HG03342 (cell line): Measurements from ENCODE around the gene GCSAML.

Source experiments
- ATAC-seq: cut with Tn5 transposase; IDR thresholded peaks from one replicate; pipeline ENCODE4 v1.9.1; 2021; ENCODE audit warnings: mild to moderate bottlenecking, moderate library complexity; ENCODE audit not compliant: unreplicated experiment

Gene GCSAML

GRCh38 chr1:247562198-247562597 is 13.3 kb downstream of the GCSAML start:
- no peak for ATAC-seq

GRCh38 chr1:247574236-247574635 is 25.3 kb downstream of the GCSAML start:
- no peak for ATAC-seq

- ATAC-seq: no peak
Observed at GRCh38 chr1:247574664-247575063, 25.7 kb downstream of the GCSAML start.

GRCh38 chr1:247576514-247576913 is 27.6 kb downstream of the GCSAML start:
- ATAC-seq: no peak

- ATAC-seq: no peak
Observed at GRCh38 chr1:247578946-247579460, 30.1 kb downstream of the GCSAML start.

- ATAC-seq: no peak
Observed at GRCh38 chr1:247588060-247588459, 39.1 kb downstream of the GCSAML start, which contains the start of gene OR2G2. OR2G2 (plus strand) TSS chr1:247588360; CDS start chr1:247588360, 0 bp downstream.

- ATAC-seq: no peak
Observed at GRCh38 chr1:247605286-247605685, 56.4 kb downstream of the GCSAML start, which contains the start of gene OR2G3. OR2G3 (plus strand) TSS chr1:247605586; CDS start chr1:247605586, 0 bp downstream.

GRCh38 chr1:247613405-247613804 is 64.5 kb downstream of the GCSAML start:
- ATAC-seq: no peak

- ATAC-seq: no peak
Observed at GRCh38 chr1:247614625-247615024, 65.7 kb downstream of the GCSAML start.
